Measurements from ENCODE around the gene CAPN8. TPM values are rescaled to one million over a fixed set of nuclear protein-coding genes. Genes with fewer than 3 reads are reported as not detected.
A peak's percentile ranks its signal among the peaks of the same experiment; 100 is the strongest.

Gene CAPN8
- total RNA-seq, 1 experiment from 2014 or later: 0.28 TPM

- no peak for TF ChIP-seq USF2 (CRISPR knock-in tag; IDR thresholded peaks at IDR 0.05)
Observed at GRCh38 chr1:223703668-223704013, 38.1 kb upstream of the CAPN8 start (continued).

GRCh38 chr1:223702735-223703667 lies 37.5 kb upstream of the CAPN8 start:
- POLR2A ChIA-PET: no interaction called here

DNA sequence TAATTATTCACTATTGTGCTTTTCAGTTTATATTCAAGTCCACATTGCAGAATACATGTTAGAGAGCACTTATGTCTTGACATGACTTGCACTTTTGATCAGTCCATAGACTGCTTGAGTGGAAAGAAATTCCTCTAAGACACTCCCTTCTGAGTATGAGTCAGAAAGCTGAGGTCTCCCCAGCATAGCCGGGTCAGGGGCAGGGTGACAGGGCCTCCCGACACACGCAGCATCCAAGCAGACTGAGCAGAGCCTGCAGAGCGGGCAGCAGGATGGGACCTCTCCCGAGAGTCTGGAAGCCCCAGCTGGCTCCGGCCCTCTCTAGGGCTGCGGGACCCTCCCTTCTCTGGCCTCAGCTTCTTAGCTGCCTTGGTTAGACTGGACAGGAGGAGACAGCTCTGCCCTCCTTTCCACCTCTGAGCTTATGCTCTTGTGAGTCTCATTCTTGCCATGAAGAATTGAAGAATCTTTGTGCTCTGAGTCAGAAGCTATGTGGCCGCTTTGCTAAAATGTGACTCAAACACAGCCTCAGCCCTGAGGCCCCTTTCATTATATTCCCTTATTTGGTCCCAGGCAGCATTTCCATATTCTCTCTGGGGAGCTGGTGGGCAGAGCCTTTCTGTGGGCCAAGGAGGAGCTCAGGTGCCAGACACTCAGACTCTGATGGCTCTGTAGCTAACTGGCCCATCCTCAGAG lies 35.6 kb upstream of the CAPN8 start:
- H3K9me3 Mint-ChIP-seq: no peaks in the 10 kb centered on the region
- CTCF ChIA-PET: interaction anchor here (0.9 to 2.1 kb wide), 4 partner anchors 14 to 350 kb away, joined by 3 to 15 read pairs (median 4); no protein-coding TSS in a partner anchor
- ATAC-seq (peak; percentile 16; the same call in 1 of the 2 replicates), DNase-seq (ENCODE audit: low spot score) (no peak)
- peaks cover 4% of the 10 kb centered on the region for H3K4me1 Mint-ChIP-seq
- H3K27me3 Mint-ChIP-seq (ENCODE audit: low read depth): peaks cover 2% of the 10 kb centered on the region; the same call in 1 of the 2 replicates
- no peak overlapping the region for H3K27ac Mint-ChIP-seq
- H3K36me3 Mint-ChIP-seq: no peaks in the 10 kb centered on the region
- POLR2A ChIA-PET: no interaction called here
- H3K4me3 Mint-ChIP-seq: no peak overlapping the region
- TF ChIP-seq MXD4 (CRISPR knock-in tag; IDR thresholded peaks at IDR 0.05; ENCODE audit: borderline replicate concordance) (no peak), ZNF121 (CRISPR knock-in tag; IDR thresholded peaks at IDR 0.05) (no peak), E2F4 (CRISPR knock-in tag; IDR thresholded peaks at IDR 0.05; ENCODE audit: borderline replicate concordance, low read depth) (no peak), PREB (CRISPR knock-in tag; IDR thresholded peaks at IDR 0.05; ENCODE audit: borderline replicate concordance) (no peak), FOXP1 (CRISPR knock-in tag; IDR thresholded peaks at IDR 0.05; ENCODE audit: borderline replicate concordance) (no peak), CREM (CRISPR knock-in tag; IDR thresholded peaks at IDR 0.05) (no peak), ZNF396 (CRISPR knock-in tag; IDR thresholded peaks at IDR 0.05; ENCODE audit: borderline replicate concordance) (no peak), NFE2L1 (CRISPR knock-in tag; IDR thresholded peaks at IDR 0.05) (no peak), CBFB (CRISPR knock-in tag; IDR thresholded peaks at IDR 0.05; ENCODE audit: low read depth) (no peak), IRF1 (CRISPR knock-in tag; IDR thresholded peaks at IDR 0.05) (no peak), FOXP4 (CRISPR knock-in tag; IDR thresholded peaks at IDR 0.05) (no peak)
- TF ChIP-seq, protein P1, sequence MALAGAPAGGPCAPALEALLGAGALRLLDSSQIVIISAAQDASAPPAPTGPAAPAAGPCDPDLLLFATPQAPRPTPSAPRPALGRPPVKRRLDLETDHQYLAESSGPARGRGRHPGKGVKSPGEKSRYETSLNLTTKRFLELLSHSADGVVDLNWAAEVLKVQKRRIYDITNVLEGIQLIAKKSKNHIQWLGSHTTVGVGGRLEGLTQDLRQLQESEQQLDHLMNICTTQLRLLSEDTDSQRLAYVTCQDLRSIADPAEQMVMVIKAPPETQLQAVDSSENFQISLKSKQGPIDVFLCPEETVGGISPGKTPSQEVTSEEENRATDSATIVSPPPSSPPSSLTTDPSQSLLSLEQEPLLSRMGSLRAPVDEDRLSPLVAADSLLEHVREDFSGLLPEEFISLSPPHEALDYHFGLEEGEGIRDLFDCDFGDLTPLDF (CRISPR knock-in tag; IDR thresholded peaks at IDR 0.05): no peak

More at GRCh38 chr1:223702735-223703667, 37.5 kb upstream of the CAPN8 start:
- peaks cover 6% of the 10 kb centered on the region; the same call in 1 of the 2 replicates for H3K27me3 Mint-ChIP-seq (ENCODE audit: low read depth)
- DNase-seq (ENCODE audit: low spot score) (no peak), ATAC-seq (peak; percentile 14; the same call in 1 of the 2 replicates)
- no peak overlapping the region for H3K4me3 Mint-ChIP-seq
- no peaks in the 10 kb centered on the region for H3K9me3 Mint-ChIP-seq
- peaks cover 11% of the 10 kb centered on the region for H3K4me1 Mint-ChIP-seq
- CTCF ChIA-PET: interaction anchor here (1.1 kb wide), 1 partner anchor 146 kb away, joined by 3 read pairs; no protein-coding TSS in a partner anchor
- TF ChIP-seq ZNF423 (CRISPR knock-in tag; IDR thresholded peaks at IDR 0.05) (no peak), PRDM15 (CRISPR knock-in tag; IDR thresholded peaks at IDR 0.05) (peak; percentile 67)
- no peak overlapping the region for H3K27ac Mint-ChIP-seq
- no peaks in the 10 kb centered on the region for H3K36me3 Mint-ChIP-seq
